ENCODE data around the gene C16orf95.

GRCh38 chr16:87276924-87277323 is 40.3 kb downstream of the C16orf95 start:
- TF ChIP-seq CTCF (conservative IDR thresholded peaks at IDR 0.05; ENCODE audit: low read depth, low read length) = no peak
- no peak for TF ChIP-seq EZH2 (IDR thresholded peaks at IDR 0.05; ENCODE audit: borderline replicate concordance, low read depth, low read length, poor library complexity, severe bottlenecking)

Measured in A673 (cell line).